ENCODE measurements around the gene RCAN1.
"Not testable (repeated sequence)": the region's sequence is repeated elsewhere in the genome, so short reads cannot be mapped to it uniquely, and the experiment has no call there.

Gene RCAN1

DNA sequence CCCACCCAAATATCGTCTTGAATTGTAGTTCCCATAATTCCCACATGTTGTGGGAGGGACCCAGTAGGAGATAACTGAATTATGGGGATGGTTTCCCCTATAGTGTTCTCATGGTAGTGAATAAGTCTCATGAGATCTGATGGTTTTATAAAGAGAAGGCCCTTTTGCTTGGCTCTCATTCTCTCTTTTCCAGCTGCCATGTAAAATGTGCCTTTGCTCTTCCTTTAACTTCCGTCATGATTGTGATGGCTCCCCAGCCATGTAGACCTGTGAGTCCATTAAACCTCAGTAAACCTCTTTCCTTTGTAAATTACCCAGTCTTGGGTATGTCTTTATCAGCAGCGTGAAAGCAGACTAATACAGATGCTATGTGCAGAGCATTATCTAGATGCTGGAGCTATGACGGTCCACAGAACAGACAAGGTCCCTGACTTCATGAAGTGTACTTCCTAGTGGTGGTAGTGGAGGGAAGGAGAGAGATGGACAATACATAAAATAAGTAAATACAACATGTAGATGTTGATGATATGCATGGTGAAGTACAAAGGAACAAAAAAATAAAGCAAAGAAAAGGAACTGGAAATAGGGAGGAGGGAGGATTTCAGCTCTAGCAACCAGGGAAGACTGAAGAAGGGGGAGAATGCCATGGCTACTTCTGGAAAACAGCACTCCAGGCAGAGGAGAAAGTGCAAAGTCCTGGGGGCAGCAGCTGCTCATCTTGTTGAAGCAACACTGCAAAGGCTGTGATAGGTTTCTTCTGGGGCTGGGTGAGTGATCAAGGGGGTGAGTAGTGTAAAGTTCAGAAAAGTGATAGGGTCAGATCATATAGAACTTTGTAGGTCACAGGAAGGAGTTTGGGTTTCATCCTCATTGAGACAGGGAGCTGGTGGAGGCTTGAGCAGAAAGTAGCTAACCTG, 6.8 kb upstream of the RCAN1 start:
- DNase-seq: no peak

DNA sequence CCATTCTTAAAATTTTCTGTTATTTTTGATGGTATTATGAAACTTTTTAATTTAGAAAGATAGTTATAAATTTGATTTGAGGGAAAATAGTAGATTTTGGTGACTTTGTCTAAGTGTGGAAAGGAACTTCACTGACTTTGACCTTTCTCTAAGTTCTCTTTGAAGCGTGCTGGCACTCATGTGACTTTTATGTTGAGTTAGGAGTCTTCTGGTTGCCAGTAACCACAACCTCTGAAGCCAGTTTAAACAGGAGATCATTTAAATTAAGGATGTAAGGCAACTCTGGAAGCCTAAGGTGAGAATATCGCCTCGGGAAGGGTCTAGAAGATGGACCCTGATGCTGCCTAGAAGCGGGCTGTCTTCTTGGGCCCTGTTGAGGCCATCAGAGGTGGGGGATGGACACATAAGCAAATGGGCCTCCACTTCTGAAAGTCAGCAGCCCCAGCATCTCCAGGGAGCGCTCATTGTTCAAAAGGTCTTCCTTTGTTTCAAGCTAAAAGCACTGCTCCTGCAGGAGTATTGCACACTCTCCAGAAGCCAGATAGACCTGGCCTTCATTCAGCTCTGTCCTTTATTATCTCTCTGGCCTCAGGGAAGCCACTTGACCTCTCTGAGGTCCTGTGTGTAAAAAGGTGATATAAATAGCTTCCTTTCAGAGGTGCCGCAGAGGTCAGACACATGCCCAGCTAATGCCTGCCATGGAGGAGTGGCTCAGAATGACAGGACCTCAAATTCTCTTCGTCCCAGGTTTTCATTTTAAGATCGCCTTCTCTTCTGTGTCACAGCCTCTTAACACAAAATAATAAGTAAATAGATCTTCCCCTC, 5.1 kb upstream of the RCAN1 start:
- no peak for DNase-seq

DNA sequence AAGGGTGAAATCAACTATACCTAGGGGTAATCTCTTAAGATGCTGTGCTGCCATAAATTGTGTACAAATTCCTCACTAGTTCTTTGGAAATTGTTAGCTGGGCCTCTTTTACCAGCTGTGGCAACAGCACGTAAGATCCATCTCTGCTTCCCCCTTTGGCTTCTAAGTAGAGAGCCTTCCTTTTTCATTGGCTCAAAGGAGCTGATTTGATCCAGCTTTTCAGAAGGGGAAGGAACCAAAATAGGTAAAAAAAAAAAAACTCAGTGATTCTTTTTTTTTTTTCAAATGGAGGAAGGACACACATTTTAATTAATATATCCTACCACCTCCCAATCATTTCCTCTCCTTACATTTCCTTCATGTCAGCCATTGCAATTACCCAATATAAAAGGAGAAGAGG, 4.0 kb upstream of the RCAN1 start:
- no peak for DNase-seq

DNA sequence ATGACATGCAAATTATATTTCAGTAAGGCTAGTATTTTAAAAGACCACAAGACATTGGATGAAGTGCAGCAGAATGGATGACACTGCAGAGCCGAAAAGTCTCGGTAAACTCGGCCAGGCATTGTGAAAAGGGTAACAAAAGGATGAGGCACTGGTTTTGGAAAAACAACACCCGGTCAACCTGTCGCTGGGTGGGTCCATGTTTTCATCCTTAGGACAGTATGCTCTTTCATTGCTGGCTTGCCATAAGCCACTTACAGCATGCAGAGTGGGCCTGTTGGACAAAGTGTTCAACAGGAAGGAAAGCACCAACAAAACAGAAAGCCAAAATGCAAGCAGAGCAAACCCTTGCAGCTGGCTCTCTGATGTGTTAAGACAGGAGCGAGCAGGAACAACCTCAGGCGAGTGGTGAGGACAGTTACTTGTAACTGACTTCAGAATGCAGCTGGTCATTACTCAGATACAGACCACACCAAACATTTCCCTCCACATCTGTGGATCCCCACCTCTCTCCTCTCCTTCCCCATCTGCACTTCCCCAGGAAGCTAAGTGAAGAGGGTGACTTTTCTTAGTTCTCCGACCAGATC, 2.9 kb upstream of the RCAN1 start:
- no peak for DNase-seq

DNA sequence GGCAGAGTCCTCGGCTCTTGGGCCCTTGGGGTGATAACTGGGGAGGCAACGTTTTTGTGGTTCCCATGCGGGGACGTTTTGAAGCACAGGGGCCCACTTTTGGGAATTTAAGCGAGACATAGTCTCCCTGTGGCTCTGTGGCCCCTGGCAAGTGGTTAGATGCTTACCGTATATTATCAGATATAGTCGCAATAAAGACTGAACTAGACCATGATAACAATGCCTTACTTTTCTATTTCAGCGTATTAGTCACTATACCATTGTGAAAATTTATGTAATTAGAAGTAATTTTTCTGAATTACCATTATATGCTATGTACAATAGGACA, 538 bp upstream of the RCAN1 start:
- no peak for DNase-seq

DNA sequence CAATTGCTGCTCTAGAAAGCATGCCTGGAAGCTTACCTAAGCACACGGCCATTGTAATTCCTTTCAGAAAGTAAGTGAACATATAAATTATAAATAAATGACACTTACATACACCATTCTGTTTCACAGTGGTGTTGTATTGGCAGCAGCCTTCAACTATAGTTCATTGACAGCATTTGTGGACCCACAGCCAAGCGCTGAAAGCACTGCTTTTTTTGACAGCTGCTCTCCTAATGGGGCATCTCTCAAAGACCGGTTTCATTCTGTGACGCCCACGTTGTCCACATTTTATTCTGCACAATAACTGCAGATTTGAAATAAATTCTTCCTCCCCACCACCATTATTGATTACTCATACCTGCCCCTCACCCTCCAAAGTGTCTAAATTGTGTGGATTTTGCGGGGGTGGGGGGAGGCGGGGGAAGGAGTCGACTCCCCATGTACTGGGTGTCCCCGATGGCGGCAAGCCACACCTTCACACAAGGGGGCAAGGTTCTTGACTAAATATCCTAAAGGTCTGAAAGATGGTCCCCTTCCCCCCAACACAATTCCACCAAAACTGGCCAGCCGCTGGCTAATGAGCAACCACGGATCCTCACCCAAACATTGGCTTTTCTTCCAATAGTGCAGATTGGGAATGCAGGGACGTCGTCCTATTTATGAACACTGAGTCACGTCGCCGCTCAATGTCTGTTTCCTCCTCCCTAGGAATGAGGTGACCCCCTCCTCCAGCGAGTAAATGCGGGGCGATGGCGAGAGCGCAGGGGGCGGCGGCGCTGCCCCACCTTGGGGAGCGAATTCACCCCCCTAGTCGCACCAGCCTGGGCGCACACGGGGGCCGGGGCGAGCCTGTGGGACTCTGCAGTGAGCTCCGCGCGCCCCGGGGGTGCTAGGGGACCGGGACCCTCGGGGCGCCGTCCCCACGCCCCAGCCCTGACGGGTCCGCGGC, 960 bp downstream of the RCAN1 start:
- DNase-seq: no peak

DNA sequence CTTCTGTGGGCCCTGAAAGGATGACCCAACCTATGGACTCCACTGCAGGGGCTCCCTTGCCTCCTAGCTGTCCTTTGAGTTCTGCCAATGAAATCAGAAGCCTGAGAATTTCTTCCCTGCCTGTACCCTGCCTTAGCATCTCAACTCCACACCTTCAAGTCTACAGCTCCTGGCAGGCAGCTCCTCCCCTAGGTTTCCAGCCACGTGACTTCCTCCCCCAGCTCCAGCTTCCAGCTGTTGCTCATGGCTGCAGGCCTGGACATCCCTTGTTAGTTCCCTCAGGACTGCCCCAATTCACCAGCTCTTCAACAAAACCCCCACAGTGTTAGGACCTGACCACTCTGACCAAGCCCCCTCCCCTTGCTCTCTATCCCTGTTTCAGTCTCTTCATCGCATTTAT, 2.4 kb downstream of the RCAN1 start:
- DNase-seq: no peak

DNA sequence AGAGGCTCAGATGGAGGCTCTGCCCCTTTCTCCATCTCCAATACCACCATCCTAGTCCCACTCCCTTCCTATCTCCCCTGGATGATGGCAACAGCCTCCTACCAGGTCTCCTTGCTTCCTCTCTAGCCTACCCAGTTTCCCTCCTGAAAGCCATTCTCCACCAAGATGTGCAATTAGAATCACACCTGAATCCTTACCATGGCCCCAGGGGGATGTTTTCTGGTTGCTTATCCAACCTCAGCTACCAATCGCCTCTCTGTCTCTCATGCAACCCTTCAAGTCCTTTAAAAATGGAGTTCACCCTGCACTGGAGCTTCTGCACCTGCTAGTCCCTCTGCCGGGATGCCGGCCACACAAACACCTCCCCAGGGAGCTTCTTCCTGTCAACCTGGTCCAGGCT, 2.9 kb downstream of the RCAN1 start:
- no peak for DNase-seq

DNA sequence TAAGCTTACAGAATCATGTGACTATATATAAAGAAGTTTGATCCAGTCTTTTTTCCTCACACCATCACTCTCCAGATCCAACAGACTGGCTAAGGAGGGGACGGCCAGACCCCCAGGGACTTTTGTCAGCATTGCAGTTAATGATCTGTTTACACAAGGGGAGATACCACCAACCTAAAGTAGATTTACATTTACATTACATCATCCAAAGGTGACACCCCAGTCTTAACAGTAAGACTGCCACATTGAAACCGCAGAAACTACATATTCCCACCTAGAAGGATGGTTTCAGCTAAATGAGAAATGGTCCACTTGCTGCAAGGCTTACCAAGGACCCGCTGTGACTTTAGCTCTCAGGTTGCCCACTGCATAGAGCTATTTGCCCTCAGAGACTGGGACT, 3.4 kb downstream of the RCAN1 start:
- no peak for DNase-seq

DNA sequence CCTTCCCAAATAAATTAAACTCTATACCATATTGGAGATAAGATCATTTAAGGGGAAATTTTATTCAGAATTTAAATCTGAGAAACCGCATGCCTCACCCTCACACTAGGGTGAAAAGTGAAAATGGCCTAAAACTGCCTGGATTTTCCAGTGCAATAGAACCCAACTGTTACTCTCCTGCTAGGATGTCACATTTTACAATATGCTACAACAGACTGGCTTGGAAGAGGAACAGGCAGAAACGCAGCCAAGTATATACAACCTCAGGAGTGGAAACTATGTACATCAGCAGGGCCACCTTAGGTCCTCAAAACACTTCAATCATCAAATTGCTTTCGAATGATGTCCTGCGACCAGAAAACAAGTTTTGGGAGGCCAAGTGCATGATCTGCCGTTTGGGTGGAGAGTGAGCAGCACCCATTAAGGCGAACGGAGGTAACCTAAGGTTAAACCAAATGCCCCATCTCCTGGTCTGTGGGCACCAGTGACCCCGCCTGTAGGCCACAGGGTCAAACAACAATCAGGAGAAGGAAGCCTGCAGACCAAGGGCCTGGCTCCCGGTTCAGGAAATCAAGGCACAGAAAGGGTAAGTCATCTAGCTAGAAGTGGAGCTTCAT, 4.9 kb downstream of the RCAN1 start:
- DNase-seq: no peak

DNA sequence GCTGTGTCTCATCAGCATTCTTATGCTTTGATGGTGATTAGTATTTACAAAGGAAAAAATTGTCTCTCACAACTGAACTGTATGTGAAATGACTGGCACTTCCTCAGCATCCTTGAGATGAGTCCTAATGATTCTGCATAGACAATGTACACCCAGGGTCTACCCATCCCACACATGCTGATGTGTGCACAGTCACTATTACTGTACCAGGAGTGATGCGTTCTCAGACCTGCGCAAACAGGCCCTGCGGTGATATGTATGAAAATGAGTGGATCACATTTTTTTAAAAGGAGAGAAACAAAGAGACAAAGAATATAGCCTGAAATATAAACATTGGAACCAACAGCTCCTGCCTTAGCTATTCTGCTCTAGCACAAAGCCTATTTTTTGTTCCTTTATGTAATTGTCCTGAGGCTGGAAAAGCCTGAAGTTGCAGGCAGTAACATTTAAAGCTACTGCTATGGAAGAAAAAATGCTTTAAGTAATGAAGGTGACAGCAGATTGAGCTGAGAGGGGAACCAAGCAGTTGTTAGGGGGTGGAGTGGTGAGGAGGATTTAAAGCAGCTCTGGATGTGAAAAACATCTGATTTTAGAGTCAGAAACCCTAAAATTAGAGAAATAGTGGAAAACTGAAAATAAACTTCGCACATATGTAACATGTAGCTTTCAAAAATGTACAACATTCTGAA, 5.5 kb downstream of the RCAN1 start:
- DNase-seq: no peak

DNA sequence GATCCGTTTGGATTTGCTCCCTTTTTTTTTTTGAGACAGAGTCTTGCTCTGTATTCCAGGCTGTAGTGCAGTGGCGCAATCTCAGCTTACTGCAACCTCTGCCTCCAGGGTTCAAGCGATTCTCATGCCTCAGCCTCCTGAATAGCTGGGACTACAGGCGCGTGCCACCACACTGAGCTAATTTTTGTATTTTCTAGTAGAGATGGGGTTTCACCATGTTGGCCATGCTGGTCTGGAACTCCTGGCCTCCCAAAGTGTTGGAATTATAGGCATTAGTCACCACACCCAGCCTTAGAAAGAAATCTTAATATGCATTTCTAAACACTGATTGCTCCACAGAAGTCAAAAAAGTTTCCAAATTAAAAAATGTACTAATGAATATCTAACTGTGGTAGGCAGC, 7.5 kb downstream of the RCAN1 start:
- DNase-seq: not testable (repeated sequence)

DNA sequence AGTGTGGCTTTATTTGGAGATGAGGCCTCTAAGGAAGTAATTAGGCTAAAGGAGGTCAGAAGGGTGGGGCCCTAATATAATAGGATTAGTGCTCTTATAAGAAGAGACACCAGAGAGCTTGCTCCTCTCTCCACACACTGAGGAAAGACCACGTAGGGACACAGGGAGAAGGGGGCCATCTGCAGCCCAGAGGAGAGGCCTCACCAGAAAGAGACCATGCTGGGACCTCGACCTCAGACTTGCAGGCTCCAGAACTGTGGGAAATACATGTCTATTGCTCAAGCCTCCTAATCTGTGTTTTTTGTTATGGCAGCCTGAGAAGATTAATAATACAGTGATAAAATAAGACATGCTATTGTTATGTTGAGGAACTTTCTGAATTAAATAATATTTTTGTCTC, 8.3 kb downstream of the RCAN1 start:
- DNase-seq: no peak

DNA sequence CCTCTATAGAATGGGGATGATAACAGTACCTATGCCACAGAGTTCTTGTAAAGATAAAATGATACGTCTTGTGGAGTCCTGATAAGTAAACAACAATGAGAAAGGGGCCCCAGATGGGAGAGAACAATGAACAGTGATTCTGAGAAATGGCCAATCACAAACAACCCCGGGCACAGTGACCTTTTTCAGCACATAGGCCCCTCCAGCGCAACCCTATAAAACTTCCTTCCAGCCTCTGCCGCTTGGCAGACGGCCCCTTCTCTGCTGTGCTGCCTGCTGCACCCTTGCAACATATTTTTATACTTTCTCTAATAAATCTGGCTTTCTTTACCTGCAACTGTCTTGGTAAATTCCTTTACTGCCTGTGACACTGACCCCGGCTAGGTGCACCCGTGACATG, 8.9 kb downstream of the RCAN1 start:
- no peak for DNase-seq

DNA sequence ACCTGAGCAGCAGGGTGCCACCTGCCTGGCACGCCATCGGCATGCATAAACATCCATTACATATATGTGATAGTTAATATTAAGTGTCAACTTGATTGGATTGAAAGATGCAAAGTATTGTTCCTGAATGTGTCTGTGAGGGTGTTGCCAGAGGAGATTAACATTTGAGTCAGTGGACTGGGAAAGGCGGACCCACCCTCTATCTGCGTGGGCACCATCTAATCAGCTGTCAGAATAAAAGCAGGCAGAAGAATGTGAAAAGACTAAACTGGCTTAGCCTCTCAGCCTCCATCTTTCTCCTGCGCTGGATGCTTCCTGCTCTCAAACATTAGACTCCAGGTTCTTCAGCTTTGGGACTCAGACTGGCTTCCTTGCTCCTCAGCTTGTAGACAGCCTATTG, 10.0 kb downstream of the RCAN1 start:
- not testable (repeated sequence) for DNase-seq

DNA sequence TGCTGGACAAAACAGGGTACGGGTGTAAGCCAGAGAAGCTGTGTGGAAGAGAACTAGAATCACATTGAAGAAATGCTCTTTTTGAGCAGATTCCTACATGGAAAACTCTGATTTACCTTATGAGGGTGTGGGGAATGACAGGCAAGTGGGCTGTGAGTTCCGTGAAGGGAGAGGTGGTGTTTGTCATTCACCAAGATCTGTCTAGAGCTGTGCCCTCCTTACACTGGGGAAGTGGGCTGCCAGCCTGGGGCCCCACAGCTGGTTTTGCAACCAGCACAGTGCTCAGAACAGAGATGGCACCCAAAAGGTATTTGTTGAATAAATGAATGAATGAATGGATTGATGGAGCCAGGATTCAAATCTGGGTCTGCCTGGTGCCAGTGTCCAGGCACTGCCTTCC, 10.4 kb downstream of the RCAN1 start:
- DNase-seq: no peak

DNA sequence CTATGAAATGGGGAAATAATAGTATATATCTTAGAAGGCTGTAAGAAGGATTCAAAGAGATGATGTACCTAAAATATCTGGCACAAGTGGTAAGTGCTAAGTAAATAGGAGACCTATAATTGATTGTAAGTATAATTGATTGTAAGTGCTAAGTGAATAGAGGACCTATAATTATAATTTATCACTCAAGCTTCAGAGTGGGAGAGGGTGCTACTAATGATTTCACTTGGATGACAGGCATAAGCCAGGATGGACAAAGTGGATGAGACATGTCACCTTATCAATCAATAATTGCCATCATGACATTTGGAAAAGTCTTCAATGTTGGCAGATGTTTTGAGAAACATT, 11.2 kb downstream of the RCAN1 start:
- DNase-seq: no peak

DNA sequence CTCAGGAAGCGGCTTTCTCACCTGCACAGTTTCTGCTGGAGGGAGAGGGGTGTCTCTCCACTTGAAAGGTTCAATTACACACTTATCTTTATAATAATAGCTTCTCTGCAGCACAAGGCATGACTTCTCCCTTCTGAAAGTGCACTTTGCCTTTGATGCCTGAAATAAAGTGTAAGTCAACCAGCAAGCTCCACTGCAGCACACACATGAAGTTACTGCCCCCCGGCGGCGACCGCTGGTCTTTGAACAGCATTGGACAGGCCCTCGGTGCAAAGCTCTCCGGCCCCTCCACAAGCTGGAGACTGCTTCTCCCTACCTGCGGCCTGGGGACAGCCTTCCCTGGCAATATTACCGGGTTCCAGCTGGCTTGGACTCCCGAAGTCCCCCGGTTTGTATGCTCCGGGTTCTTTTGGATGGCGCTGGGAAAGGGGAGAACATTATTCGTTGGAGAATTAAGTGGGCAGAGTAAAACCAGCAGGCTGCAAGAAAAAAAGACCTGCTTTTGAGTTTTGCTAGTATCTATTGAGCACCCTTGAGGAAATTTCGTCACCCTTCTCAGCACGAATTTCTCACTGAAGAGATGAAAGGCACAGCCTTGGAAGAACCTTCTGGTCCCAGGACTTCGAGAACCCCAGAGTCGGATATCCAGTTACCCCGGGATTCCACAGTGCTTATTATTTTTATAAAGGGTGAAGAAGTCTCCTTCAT, 11.8 kb downstream of the RCAN1 start:
- peak; percentile 59 for DNase-seq

DNA sequence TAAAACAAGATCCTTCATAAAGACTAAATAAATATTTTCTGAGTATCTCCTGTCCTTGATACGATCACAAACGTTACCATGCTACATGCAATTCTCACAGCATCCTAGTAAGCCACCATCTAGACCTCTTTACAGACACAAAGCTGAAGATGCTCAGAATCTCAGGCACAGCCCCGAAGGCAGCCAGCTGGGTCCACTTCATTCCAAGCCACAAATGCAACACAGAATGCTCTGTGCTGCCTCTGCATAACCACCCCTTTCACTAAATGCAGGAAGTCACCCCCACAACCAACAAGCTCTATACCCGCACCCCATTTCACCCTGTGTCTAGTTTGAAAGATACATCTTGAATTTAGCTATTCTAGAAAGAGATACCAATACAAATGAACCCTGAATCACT, 12.9 kb downstream of the RCAN1 start:
- DNase-seq: no peak

DNA sequence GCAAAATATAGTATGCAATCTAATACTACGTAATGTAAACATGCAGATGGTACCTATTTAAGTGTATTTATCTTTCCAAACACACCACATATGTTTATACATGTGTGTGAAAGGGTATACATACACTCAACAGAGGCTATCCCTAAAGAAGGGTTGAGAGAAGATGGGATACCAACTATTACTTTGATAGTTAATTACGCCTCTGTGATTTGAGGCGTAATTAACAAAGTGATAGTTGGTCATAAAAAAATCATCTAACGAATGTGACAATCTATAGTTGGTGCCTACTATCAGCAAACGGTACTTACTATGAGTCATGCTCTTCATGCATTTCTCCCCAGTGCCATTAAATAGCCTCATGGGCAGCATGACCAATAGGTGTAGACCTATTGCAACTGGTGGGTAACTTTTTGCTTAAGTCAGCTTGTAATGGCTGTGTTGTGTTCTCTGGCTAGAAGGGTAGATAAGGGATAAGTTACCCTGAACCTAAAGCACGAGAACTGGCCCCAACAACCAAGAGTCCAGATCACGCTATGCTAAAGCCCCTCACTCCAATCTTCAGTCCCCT, 15.3 kb downstream of the RCAN1 start:
- DNase-seq: no peak

DNA sequence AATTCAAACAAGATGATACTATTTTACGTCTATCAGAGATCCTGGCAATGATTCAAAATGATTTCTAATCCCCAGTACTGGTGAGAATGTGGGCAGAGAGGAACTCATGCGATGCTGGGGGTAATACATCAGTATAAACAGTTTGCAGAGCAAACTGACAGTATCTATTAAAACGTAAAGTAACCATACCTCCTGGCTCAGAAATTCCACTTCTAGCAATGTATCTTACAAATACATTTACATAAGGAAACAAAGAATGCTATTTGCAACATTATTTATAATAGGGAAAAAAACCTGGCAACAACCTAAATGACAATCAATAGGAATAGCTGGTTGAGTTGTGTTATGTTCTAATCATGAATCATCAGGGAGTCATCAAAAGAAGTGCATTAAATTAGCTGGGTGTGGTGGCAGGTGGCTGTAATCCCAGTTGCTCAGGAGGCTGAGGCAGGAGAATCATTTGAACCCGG, 15.9 kb downstream of the RCAN1 start:
- DNase-seq: no peak

Measured in hematopoietic multipotent progenitor cell treated with erythropoietin and hydrocortisone succinate and interleukin-3 and kit ligand, for 8 days (in vitro differentiated cells).